ENCODE measurements around the gene CDK4.

Gene CDK4

GRCh38 chr12:57763881-57764661, 12.0 kb upstream of the CDK4 start:
- WGBS (ENCODE audit: insufficient coverage) = 95% methylated on average over 4 of the region's 6 CpGs
- H3K4me3 ChIP-seq (ENCODE audit: control insufficient read depth in 1 of 7, extremely low read depth in 1 of 7, insufficient read depth in 4 of 7, low read depth in 2 of 7, low read length in 6 of 7) = peak overlapping the region in 1 of 7 experiments; percentile 77

GRCh38 chr12:57762463-57762862, 10.4 kb upstream of the CDK4 start:
- DNase-seq = no peak
- WGBS (ENCODE audit: insufficient coverage) = 100% methylated on average over 1 of the region's 2 CpGs
- H3K36me3 ChIP-seq (ENCODE audit: control insufficient read depth in 4 of 4, insufficient read depth in 4 of 4, low read length in 3 of 4) = peaks cover 0 to 16% (median 7%) of the 10 kb centered on the region in 4 experiments
- peaks cover 0 to 49% (median 20%) of the 10 kb centered on the region in 5 experiments for H3K27me3 ChIP-seq (replicated peaks in 2 of 5; ENCODE audit: control insufficient read depth in 4 of 5, insufficient read depth in 5 of 5, low read length in 4 of 5)
- H3K4me3 ChIP-seq (ENCODE audit: control insufficient read depth in 1 of 7, extremely low read depth in 1 of 7, insufficient read depth in 4 of 7, low read depth in 2 of 7, low read length in 6 of 7) = no peak overlapping the region
- ChIA-PET CTCF (interaction anchor here (7.4 kb wide), 1 partner anchor 14 kb away, joined by 74 read pairs; the partner anchor contains the start of genes EEF1AKMT3 and METTL1), POLR2A (no interaction called here)
- no peaks in the 10 kb centered on the region for H3K9me3 ChIP-seq (ENCODE audit: control extremely low read depth in 1 of 5, control insufficient read depth in 4 of 5, insufficient read depth in 2 of 5, low read depth in 1 of 5, low read length in 4 of 5)
- peaks cover 0 to 29% (median 26%) of the 10 kb centered on the region in 4 experiments for H3K4me1 ChIP-seq (ENCODE audit: control extremely low read depth in 1 of 4, control insufficient read depth in 4 of 4, insufficient read depth in 4 of 4, low read length in 3 of 4)
- H3K27ac ChIP-seq (ENCODE audit: insufficient read depth in 1 of 2, low read depth in 1 of 2, low read length in 2 of 2, poor library complexity in 1 of 2, severe bottlenecking in 2 of 2) = no peak overlapping the region

More at GRCh38 chr12:57763881-57764661, 12.0 kb upstream of the CDK4 start:
- no peak for DNase-seq
- H3K4me1 ChIP-seq (ENCODE audit: control extremely low read depth in 1 of 4, control insufficient read depth in 4 of 4, insufficient read depth in 4 of 4, low read length in 3 of 4) = peaks cover 0 to 29% (median 26%) of the 10 kb centered on the region in 4 experiments
- CTCF ChIA-PET = interaction anchor here (1.5 to 7.4 kb wide), 3 partner anchors 8 to 22 kb away, joined by 4 to 74 read pairs (median 43); partner anchors contain the start of genes EEF1AKMT3, MARCHF9 and METTL1
- POLR2A ChIA-PET = no interaction called here
- H3K9me3 ChIP-seq (ENCODE audit: control extremely low read depth in 1 of 5, control insufficient read depth in 4 of 5, insufficient read depth in 2 of 5, low read depth in 1 of 5, low read length in 4 of 5) = no peaks in the 10 kb centered on the region
- H3K27me3 ChIP-seq (replicated peaks in 2 of 5; ENCODE audit: control insufficient read depth in 4 of 5, insufficient read depth in 5 of 5, low read length in 4 of 5) = peaks cover 0 to 50% (median 20%) of the 10 kb centered on the region in 5 experiments
- H3K36me3 ChIP-seq (ENCODE audit: control insufficient read depth in 4 of 4, insufficient read depth in 4 of 4, low read length in 3 of 4) = peaks cover 0 to 10% (median 5%) of the 10 kb centered on the region in 4 experiments
- H3K27ac ChIP-seq (ENCODE audit: insufficient read depth in 1 of 2, low read depth in 1 of 2, low read length in 2 of 2, poor library complexity in 1 of 2, severe bottlenecking in 2 of 2) = no peak overlapping the region

GRCh38 chr12:57761391-57761998, 9.4 kb upstream of the CDK4 start:
- CTCF ChIA-PET = interaction anchor here (1.3 to 7.4 kb wide), 3 partner anchors 14 to 32 kb away, joined by 4 to 74 read pairs (median 5); partner anchors contain the start of genes EEF1AKMT3 and METTL1
- Histone ChIP-seq H3K4me1 (ENCODE audit: control extremely low read depth in 1 of 4, control insufficient read depth in 4 of 4, insufficient read depth in 4 of 4, low read length in 3 of 4) (peaks cover under 1 to 29% (median 26%) of the 10 kb centered on the region in 4 experiments), H3K27ac (ENCODE audit: insufficient read depth in 1 of 2, low read depth in 1 of 2, low read length in 2 of 2, poor library complexity in 1 of 2, severe bottlenecking in 2 of 2) (no peak overlapping the region), H3K27me3 (replicated peaks in 2 of 5; ENCODE audit: control insufficient read depth in 4 of 5, insufficient read depth in 5 of 5, low read length in 4 of 5) (peaks cover 0 to 39% (median 18%) of the 10 kb centered on the region in 5 experiments), H3K36me3 (ENCODE audit: control insufficient read depth in 4 of 4, insufficient read depth in 4 of 4, low read length in 3 of 4) (peaks cover 0 to 16% (median 7%) of the 10 kb centered on the region in 4 experiments), H3K4me3 (ENCODE audit: control insufficient read depth in 1 of 7, extremely low read depth in 1 of 7, insufficient read depth in 4 of 7, low read depth in 2 of 7, low read length in 6 of 7) (no peak overlapping the region), H3K9me3 (ENCODE audit: control extremely low read depth in 1 of 5, control insufficient read depth in 4 of 5, insufficient read depth in 2 of 5, low read depth in 1 of 5, low read length in 4 of 5) (no peaks in the 10 kb centered on the region)
- no peak for DNase-seq
- POLR2A ChIA-PET = interaction anchor here (1.0 kb wide), 1 partner anchor 12 kb away, joined by 3 read pairs; no protein-coding TSS in a partner anchor
- WGBS (ENCODE audit: insufficient coverage) = 100% methylated on average over 2 of the region's 4 CpGs

DNA sequence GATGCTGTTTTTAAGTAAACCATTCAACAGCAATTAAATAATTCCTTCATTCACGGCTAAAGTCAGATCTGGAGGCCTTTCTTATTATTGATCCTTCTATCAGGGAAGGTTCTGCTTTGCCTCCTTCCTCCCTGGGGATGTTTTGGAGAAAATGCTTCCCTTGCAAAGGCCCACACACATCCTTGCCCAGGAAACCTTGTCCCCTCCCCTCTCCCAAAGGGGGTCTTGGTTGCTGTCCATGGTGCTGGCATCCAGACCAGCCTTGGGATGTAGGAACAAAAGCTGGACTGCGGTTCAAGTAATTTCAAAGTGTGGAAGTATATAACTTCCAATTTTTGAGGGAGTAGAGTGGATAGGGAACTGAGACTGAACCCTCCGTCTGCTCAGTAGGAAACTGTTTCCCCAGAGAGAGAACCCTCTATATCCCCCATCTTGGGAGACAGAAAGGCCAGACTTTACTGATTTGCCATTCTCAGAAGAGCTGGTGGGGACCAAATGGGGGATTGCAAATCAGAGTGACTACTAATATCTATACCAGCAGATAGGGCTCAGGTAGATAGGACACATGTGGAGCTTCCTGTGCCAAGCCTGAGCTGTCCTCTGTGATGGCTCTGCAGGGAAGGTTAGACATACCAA, 8.4 kb upstream of the CDK4 start:
- WGBS (ENCODE audit: insufficient coverage) = 100% methylated on average over 2 of the region's 3 CpGs
- POLR2A ChIA-PET = interaction anchor here (1.0 kb wide), 1 partner anchor 11 kb away, joined by 3 read pairs; no protein-coding TSS in a partner anchor
- Histone ChIP-seq H3K36me3 (ENCODE audit: control insufficient read depth in 4 of 4, insufficient read depth in 4 of 4, low read length in 3 of 4) (peaks cover 0 to 16% (median 7%) of the 10 kb centered on the region in 4 experiments), H3K4me1 (ENCODE audit: control extremely low read depth in 1 of 4, control insufficient read depth in 4 of 4, insufficient read depth in 4 of 4, low read length in 3 of 4) (peaks cover 4 to 27% (median 25%) of the 10 kb centered on the region in 4 experiments), H3K9me3 (ENCODE audit: control extremely low read depth in 1 of 5, control insufficient read depth in 4 of 5, insufficient read depth in 2 of 5, low read depth in 1 of 5, low read length in 4 of 5) (no peaks in the 10 kb centered on the region), H3K27me3 (replicated peaks in 2 of 5; ENCODE audit: control insufficient read depth in 4 of 5, insufficient read depth in 5 of 5, low read length in 4 of 5) (peaks cover 0 to 29% (median 13%) of the 10 kb centered on the region in 5 experiments), H3K27ac (ENCODE audit: insufficient read depth in 1 of 2, low read depth in 1 of 2, low read length in 2 of 2, poor library complexity in 1 of 2, severe bottlenecking in 2 of 2) (no peak overlapping the region), H3K4me3 (ENCODE audit: control insufficient read depth in 1 of 7, extremely low read depth in 1 of 7, insufficient read depth in 4 of 7, low read depth in 2 of 7, low read length in 6 of 7) (no peak overlapping the region)
- CTCF ChIA-PET = interaction anchor here (1.2 to 7.4 kb wide), 8 partner anchors 8 to 134 kb away, joined by 3 to 74 read pairs (median 10); partner anchors contain the start of genes CYP27B1, EEF1AKMT3, METTL1 and TSPAN31
- DNase-seq = no peak

DNA sequence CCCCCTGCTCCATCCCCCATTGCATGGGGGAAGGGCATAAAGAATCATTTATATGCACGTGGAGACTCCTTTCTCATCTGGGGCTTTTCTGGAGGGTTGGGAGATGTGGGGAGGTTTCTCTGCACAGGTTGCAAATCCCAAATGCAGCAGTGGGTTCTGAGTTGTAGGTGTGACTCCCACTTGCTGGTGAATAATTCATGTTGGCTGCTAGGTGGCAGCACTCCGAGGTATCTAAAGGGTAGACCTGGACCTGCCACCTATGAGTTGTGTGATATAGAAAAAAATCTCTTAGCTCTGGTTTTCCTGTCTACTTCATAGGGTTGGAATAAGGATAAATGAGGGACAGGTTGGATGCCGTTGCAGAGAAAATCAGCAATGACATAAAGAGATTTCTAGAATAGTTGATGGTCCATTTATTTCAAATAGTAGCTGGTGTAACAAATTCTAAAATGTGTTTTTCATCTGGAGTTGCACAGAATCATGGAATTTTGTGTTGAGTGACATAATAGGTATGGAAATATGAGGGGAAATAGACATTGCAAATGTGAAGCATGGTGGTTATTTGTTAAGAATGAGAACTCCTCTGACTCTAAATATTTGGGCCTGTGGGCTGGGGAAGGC, 7.4 kb upstream of the CDK4 start:
- Histone ChIP-seq H3K27me3 (replicated peaks in 2 of 5; ENCODE audit: control insufficient read depth in 4 of 5, insufficient read depth in 5 of 5, low read length in 4 of 5) (peaks cover 0 to 19% (median 10%) of the 10 kb centered on the region in 5 experiments), H3K4me1 (ENCODE audit: control extremely low read depth in 1 of 4, control insufficient read depth in 4 of 4, insufficient read depth in 4 of 4, low read length in 3 of 4) (peaks cover 4 to 19% (median 18%) of the 10 kb centered on the region in 4 experiments), H3K9me3 (ENCODE audit: control extremely low read depth in 1 of 5, control insufficient read depth in 4 of 5, insufficient read depth in 2 of 5, low read depth in 1 of 5, low read length in 4 of 5) (no peaks in the 10 kb centered on the region), H3K36me3 (ENCODE audit: control insufficient read depth in 4 of 4, insufficient read depth in 4 of 4, low read length in 3 of 4) (peaks cover 0 to 16% (median 7%) of the 10 kb centered on the region in 4 experiments), H3K4me3 (ENCODE audit: control insufficient read depth in 1 of 7, extremely low read depth in 1 of 7, insufficient read depth in 4 of 7, low read depth in 2 of 7, low read length in 6 of 7) (no peak overlapping the region), H3K27ac (ENCODE audit: insufficient read depth in 1 of 2, low read depth in 1 of 2, low read length in 2 of 2, poor library complexity in 1 of 2, severe bottlenecking in 2 of 2) (no peak overlapping the region)
- DNase-seq = peak in 2 of 3 donors; percentile 67 to 69
- WGBS (ENCODE audit: insufficient coverage) = 45% methylated on average over 3 of the region's 3 CpGs
- POLR2A ChIA-PET = interaction anchor here (1.3 kb wide), 1 partner anchor 15 kb away, joined by 3 read pairs; the partner anchor contains the start of gene TSPAN31
- CTCF ChIA-PET = interaction anchor here (0.7 to 7.4 kb wide), 16 partner anchors 9 to 145 kb away, joined by 3 to 74 read pairs (median 4); partner anchors contain the start of genes CTDSP2, CYP27B1, EEF1AKMT3 and METTL1
